Mucosa of descending colon (tissue), 3 donors: ENCODE measurements around the gene FAT4. TPM values are rescaled to one million over a fixed set of nuclear protein-coding genes. Genes with fewer than 3 reads are reported as not detected.

Source experiments
- ATAC-seq: fragments of 200-7000 bp; cut with Tn5 transposase; one replicate; pipeline ENCODE4 v1.9.1; 2020; ENCODE audit warnings: mild to moderate bottlenecking, moderate library complexity
- DNase-seq, 3 donors: peaks; one replicate each; pipeline ENCODE4 v3.0.0-alpha.2; 2020
- H3K36me3 ChIP-seq: fragments of 200-600 bp; one replicate; pipeline ENCODE4 v1.8.0; 2021; ENCODE audit warnings: low read depth, mild to moderate bottlenecking
- H3K4me1 ChIP-seq: fragments of 200-600 bp; one replicate; pipeline ENCODE4 v1.8.0; 2021; ENCODE audit warnings: low read depth, mild to moderate bottlenecking
- H3K4me3 ChIP-seq: fragments of 200-600 bp; one replicate; pipeline ENCODE4 v1.8.0; 2021; ENCODE audit warnings: mild to moderate bottlenecking
- H3K9me3 ChIP-seq: fragments of 200-600 bp; one replicate; pipeline ENCODE4 v1.8.0; 2021; ENCODE audit warnings: mild to moderate bottlenecking
- intact Hi-C, 2 donors: fragments of 100-400 bp; cut with DNase I in 1 of 2; cut with micrococcal nuclease in 1 of 2; formaldehyde crosslinking; loops; one replicate each; pipeline versions ENCODE4 v1.11.0 to v1.11.1; 2022; cut with DNase I, micrococcal nuclease
- total RNA-seq, 3 donors: library from RNA; stranded (reverse); fragmentation: NEBNext Ultra II Directional in 2 of 3; extraction: Animal tissue kit (Norgen Biotek cat#: 25700) in 2 of 3; gene quantifications; one replicate each; pipeline versions ENCODE4 v1.2.1 to v1.2.4, GENCODE V29; 2021 to 2023
- TF ChIP-seq, protein P1 (sequence below): fragments of 200-600 bp; IDR thresholded peaks from one replicate; pipeline ENCODE4 v1.8.0; 2022; ENCODE audit warnings: antibody characterized with exemption, mild to moderate bottlenecking
- donor health status: DM: no; HTN: no; CAD: no; lungs with moderate emphysema.
- donor health status: DM: no; HTN: no; CAD: no.
- donor health status: DM: no; HTN: yes; CAD: no.

FAT4 gene
- total RNA-seq, 3 donors from 2014 or later = 2.5 to 28.4 (median 4.3) TPM

DNA sequence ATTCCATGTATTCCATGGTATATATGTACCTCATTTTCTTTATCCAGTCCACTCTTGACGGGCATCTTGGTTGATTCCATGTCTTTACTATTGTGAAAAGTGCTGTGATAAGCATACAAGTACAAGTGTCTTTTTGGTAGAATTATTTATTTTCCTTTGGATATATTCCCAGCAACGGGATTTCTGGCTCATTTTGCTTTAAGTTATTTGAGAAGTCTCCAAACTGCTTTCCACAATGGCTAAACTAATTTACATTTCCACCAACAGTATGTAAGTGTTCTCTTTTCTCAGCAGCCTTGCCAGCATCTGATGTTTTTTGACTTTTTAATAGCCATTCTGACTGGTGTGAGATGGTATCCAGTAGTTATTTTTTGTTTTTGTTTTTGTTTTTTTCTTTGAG, 17.6 kb upstream of the FAT4 start:
- Histone ChIP-seq H3K4me3 (no peak overlapping the region), H3K9me3 (no peaks in the 10 kb centered on the region), H3K36me3 (no peaks in the 10 kb centered on the region), H3K4me1 (no peaks in the 10 kb centered on the region)
- ATAC-seq = no peak
- TF ChIP-seq, protein P1, sequence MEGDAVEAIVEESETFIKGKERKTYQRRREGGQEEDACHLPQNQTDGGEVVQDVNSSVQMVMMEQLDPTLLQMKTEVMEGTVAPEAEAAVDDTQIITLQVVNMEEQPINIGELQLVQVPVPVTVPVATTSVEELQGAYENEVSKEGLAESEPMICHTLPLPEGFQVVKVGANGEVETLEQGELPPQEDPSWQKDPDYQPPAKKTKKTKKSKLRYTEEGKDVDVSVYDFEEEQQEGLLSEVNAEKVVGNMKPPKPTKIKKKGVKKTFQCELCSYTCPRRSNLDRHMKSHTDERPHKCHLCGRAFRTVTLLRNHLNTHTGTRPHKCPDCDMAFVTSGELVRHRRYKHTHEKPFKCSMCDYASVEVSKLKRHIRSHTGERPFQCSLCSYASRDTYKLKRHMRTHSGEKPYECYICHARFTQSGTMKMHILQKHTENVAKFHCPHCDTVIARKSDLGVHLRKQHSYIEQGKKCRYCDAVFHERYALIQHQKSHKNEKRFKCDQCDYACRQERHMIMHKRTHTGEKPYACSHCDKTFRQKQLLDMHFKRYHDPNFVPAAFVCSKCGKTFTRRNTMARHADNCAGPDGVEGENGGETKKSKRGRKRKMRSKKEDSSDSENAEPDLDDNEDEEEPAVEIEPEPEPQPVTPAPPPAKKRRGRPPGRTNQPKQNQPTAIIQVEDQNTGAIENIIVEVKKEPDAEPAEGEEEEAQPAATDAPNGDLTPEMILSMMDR = no peak
- no peak for DNase-seq
- intact Hi-C loops = no loop called here

- Histone ChIP-seq H3K36me3 (no peaks in the 10 kb centered on the region), H3K4me3 (no peak overlapping the region), H3K9me3 (no peaks in the 10 kb centered on the region), H3K4me1 (no peaks in the 10 kb centered on the region)
- DNase-seq (no peak), ATAC-seq (no peak)
- TF ChIP-seq, protein P1 = no peak
- intact Hi-C loops = no loop called here
Observed at GRCh38 chr4:125303058-125303457, 11.7 kb upstream of the FAT4 start.

DNA sequence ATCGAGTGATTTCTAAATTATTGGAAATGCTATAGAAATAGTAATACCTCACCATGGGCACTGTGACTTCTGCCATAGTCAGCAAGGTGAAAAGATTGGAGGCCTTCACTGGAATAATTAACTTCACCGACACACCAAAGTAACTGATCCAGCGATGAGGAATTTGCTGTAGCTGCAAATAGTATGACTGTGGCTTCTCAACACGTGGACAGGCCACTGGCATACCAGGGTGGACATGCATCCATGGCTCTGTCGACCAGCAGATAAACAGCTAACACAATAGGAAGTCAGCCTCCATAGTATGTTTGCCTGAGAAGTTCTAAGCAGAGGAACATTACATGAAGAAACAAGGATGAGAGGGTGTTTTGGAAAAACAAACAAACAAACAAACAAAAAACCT, 10.9 kb upstream of the FAT4 start:
- TF ChIP-seq, protein P1 = no peak
- H3K4me3 ChIP-seq = no peak overlapping the region
- H3K4me1 ChIP-seq = no peaks in the 10 kb centered on the region
- H3K36me3 ChIP-seq = no peaks in the 10 kb centered on the region
- intact Hi-C loops = no loop called here
- ATAC-seq = no peak
- DNase-seq = no peak
- no peaks in the 10 kb centered on the region for H3K9me3 ChIP-seq

DNA sequence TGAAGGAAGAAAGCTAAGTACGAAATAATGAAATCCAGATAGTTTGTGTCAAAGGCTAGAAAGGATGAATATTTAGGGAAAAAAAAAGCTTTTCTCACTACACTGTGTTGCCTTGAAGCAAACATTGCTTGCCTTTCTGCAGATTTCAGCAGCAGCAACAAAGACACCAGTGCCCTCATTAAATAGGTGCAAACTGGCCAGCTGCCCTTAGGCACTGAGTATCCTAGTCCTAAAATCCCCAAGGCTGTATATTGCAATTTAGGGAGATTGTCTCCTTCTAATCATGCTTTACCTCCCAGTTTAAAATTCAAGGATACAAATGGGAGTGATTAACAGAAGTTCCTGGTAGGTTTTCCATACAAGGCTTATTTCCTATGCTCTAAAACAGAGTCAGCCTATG, 8.6 kb upstream of the FAT4 start:
- TF ChIP-seq, protein P1 = no peak
- H3K36me3 ChIP-seq = no peaks in the 10 kb centered on the region
- H3K4me1 ChIP-seq = no peaks in the 10 kb centered on the region
- DNase-seq = no peak
- H3K9me3 ChIP-seq = no peaks in the 10 kb centered on the region
- no peak for ATAC-seq
- intact Hi-C loops = no loop called here
- no peak overlapping the region for H3K4me3 ChIP-seq

- Histone ChIP-seq H3K4me3 (no peak overlapping the region), H3K4me1 (no peaks in the 10 kb centered on the region), H3K9me3 (no peaks in the 10 kb centered on the region), H3K36me3 (no peaks in the 10 kb centered on the region)
- DNase-seq = no peak
- intact Hi-C loops = no loop called here
- TF ChIP-seq, protein P1 = no peak
- no peak for ATAC-seq
Observed at GRCh38 chr4:125306533-125306932, 8.2 kb upstream of the FAT4 start.

GRCh38 chr4:125311503-125311902, 3.3 kb upstream of the FAT4 start:
- no peaks in the 10 kb centered on the region for H3K9me3 ChIP-seq
- no peak overlapping the region for H3K4me3 ChIP-seq
- TF ChIP-seq, protein P1 = no peak
- H3K36me3 ChIP-seq = no peaks in the 10 kb centered on the region
- DNase-seq (no peak), ATAC-seq (no peak)
- intact Hi-C loops = no loop called here
- H3K4me1 ChIP-seq = no peaks in the 10 kb centered on the region
